GM12892 (cell line): ENCODE results near the gene RRAGB.
"Not testable (repeated sequence)": the region's sequence is repeated elsewhere in the genome, so short reads cannot be mapped to it uniquely, and the experiment has no call there.

Experiments used
- POLR2A ChIP-seq: IDR thresholded peaks from 2 replicates; pipeline ENCODE4 v1.6.1; 2011; ENCODE audit warnings: low read depth, low read length, control low read depth
- TAF1 ChIP-seq: IDR thresholded peaks from 2 replicates; pipeline ENCODE4 v1.6.1; 2011; ENCODE audit warnings: low read depth, mild to moderate bottlenecking, control low read depth, low read length, borderline replicate concordance

- not testable (repeated sequence) for TF ChIP-seq POLR2A, TAF1
Measured at GRCh38 chrX:55748463-55748862, 30.9 kb downstream of the RRAGB start.
